ENCODE results near the gene GPHA2.
"Not testable (repeated sequence)": the region's sequence is repeated elsewhere in the genome, so short reads cannot be mapped to it uniquely, and the experiment has no call there.

Gene GPHA2, protein sequence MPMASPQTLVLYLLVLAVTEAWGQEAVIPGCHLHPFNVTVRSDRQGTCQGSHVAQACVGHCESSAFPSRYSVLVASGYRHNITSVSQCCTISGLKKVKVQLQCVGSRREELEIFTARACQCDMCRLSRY

DNA sequence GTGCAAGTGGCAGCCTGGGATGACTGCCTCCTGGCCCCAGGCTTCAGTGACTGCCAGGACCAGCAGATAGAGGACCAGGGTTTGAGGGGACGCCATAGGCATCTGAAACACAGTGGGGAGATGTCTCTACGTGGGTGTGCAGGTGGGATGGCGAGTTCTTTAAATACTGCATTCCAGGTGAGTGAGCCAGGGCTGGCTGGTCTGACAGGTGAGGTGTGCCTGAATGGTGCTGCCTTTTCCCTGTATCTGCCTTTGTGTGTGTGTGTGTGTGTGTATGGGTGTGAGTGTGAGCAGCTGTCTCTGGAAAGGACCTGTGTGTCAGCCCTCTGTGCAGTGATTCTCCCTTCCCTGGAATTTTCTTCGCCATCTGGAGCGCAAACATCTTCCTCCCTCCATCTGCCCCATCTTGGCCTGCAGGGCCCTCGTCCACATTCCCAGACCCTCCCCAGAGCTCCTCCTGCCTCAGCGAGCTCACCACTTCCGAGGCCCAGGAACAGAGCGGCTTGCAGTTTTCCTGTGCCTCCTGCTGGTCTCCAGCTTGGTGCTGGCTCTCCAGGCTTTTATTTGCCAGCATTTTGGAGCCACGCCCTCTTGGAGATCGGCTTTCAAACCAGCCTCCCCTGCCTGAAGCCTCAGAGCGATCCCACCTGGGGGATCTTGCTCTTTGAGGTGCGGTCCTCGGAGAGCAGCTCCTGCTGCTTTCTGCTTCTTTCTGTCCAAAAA is at the start of gene GPHA2:
TSS of gene GPHA2 (minus strand) at position 535 of the 723 bp plus-strand sequence. CDS start at position 102, 433 bp downstream.
- Histone ChIP-seq H3K9me3 (ENCODE audit: insufficient read depth, low read depth, low read length) (no peaks in the 10 kb centered on the region), H3K36me3 (ENCODE audit: insufficient read depth, low read depth, low read length) (no peaks in the 10 kb centered on the region), H3K4me3 (ENCODE audit: low read length) (peak within 1 kb of the TSS; percentile 53; the same call in 1 of the 2 replicates), H3K4me1 (ENCODE audit: insufficient read depth, low read length) (peaks cover 13% of the 10 kb centered on the region), H3K27ac (ENCODE audit: low read length) (no peak within 1 kb of the TSS), H3K27me3 (ENCODE audit: insufficient read depth, low read length) (no peaks in the 10 kb centered on the region), H3K9ac (ENCODE audit: low read depth, low read length) (peak within 1 kb of the TSS; percentile 48)

DNA sequence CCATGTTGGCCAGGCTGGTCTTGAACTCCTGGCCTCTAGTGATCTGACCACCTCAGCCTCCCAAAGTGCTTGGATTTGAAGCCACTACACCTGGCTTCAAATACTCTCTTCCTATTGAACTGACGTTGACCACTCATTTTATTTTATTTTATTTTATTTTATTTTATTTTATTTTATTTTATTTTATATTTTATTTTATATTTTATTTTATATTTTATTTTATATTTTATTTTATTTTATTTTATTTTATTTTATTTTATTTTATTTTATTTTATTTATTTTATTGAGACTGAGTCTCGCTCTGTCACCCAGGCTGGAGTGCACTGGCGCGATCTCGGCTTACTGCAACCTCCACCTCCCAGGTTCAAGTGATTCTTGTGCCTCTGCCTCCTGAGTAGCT is 47.6 kb upstream of the GPHA2 start:
- not testable (repeated sequence) for H3K4me1 ChIP-seq (ENCODE audit: insufficient read depth, low read length)

DNA sequence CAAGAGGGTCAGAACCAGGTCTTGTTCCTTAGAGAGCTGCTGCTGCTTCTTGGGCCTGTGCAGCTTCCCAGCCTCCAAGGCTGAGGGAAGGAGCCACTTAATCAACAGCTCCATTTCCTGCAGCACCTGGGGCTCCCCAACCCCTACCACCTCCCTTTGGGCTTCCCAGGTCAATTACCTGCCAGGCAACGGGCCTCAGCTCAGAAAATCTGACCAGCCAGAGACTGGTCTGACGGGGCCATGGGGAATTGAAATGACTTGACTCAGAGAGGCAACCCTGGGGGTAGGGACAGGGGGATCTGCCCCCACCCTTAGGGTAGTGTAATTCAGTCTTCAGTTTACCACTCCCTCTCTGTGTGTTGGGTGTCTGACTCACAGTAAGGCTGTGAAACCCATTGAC is 41.0 kb upstream of the GPHA2 start:
- H3K4me3 ChIP-seq (ENCODE audit: low read length): no peak overlapping the region
- no peaks in the 10 kb centered on the region for H3K36me3 ChIP-seq (ENCODE audit: insufficient read depth, low read depth, low read length)
- H3K27me3 ChIP-seq (ENCODE audit: insufficient read depth, low read length): no peaks in the 10 kb centered on the region; the same call in 1 of the 2 replicates
- no peaks in the 10 kb centered on the region for H3K9me3 ChIP-seq (ENCODE audit: insufficient read depth, low read depth, low read length)
- H3K27ac ChIP-seq (ENCODE audit: low read length): no peak overlapping the region
- no peak overlapping the region for H3K9ac ChIP-seq (ENCODE audit: low read depth, low read length)
- no peaks in the 10 kb centered on the region for H3K4me1 ChIP-seq (ENCODE audit: insufficient read depth, low read length)

More for the DNA sequence above, 47.6 kb upstream of the GPHA2 start:
- H3K4me3 ChIP-seq (ENCODE audit: low read length); H3K36me3 ChIP-seq (ENCODE audit: insufficient read depth, low read depth, low read length); H3K27ac ChIP-seq (ENCODE audit: low read length); H3K9me3 ChIP-seq (ENCODE audit: insufficient read depth, low read depth, low read length); H3K27me3 ChIP-seq (ENCODE audit: insufficient read depth, low read length); H3K9ac ChIP-seq (ENCODE audit: low read depth, low read length): not testable (repeated sequence)

DNA sequence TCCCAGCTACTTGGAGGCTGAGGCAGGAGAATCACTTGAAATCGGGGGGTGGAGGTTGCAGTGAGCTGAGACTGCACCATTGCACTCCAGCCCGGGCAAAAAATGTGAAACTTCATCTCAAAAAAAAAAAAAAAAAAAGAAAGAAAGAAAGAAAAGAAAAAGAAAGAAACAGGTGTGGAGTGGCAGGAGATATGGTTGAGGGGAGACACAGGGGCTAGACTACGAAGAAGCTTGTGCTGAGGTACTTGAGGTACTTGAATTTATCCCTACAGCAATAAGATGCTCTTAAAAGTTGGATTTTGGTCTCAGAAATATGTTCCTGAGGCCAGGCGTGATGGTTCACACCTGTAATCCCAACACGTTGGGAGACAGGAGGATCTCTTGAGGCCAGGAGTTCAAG is 38.4 kb upstream of the GPHA2 start:
- no peak overlapping the region for H3K27ac ChIP-seq (ENCODE audit: low read length)
- no peak overlapping the region for H3K4me3 ChIP-seq (ENCODE audit: low read length)

DNA sequence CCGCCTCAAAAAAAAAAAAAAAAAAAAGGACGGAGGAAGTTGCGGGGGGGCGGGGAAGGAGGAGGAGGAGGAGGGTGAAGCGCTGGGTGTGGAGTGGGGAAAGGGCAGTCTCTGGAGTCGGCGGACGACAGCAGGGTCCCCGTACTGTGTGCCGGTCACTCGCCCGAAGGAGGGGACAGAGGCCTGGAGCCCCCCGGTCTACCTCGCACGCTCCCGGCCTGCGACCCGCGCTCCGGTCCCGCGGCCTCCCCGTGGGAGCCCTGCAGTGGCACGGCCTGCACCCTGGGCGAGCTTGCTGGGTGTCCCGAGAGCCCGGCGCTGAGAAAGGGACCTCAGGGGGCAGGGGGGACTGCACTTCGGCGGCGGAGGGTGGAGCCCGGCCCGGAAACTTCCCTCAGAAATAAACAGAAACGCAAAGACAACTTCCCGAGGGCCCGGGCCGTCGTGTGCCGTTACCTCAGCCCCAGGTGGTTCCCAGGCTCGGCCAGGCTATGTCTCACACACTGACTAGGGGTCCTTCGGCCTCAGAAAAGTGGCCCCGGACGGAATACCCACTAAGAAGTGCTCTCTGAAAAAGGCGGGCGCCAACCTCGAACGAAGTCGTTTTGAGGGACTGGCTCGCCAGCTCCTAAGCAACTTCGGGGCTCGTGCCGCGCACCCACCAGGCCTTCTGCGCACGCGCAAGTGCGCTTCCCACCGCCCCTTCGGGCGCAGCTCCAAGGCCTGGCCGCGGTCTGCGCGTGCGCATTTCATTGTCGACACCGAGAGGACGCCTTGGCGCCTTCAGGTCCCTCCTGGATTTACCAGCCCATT is 35.9 kb upstream of the GPHA2 start, which contains the start of gene MAJIN:
TSS of gene MAJIN (minus strand) at position 688 of the 813 bp plus-strand sequence. CDS start 12,703 bp downstream, outside the sequence.
- H3K27me3 ChIP-seq (ENCODE audit: insufficient read depth, low read length): no peaks in the 10 kb centered on the region; the same call in 1 of the 2 replicates
- no peaks in the 10 kb centered on the region for H3K36me3 ChIP-seq (ENCODE audit: insufficient read depth, low read depth, low read length)
- H3K4me1 ChIP-seq (ENCODE audit: insufficient read depth, low read length): no peaks in the 10 kb centered on the region
- no peak within 1 kb of the TSS for H3K9ac ChIP-seq (ENCODE audit: low read depth, low read length)
- H3K4me3 ChIP-seq (ENCODE audit: low read length): no peak within 1 kb of the TSS
- no peak within 1 kb of the TSS for H3K27ac ChIP-seq (ENCODE audit: low read length)
- H3K9me3 ChIP-seq (ENCODE audit: insufficient read depth, low read depth, low read length): no peaks in the 10 kb centered on the region

More for the DNA sequence above, 38.4 kb upstream of the GPHA2 start:
- Histone ChIP-seq H3K9ac (ENCODE audit: low read depth, low read length) (no peak overlapping the region), H3K4me1 (ENCODE audit: insufficient read depth, low read length) (no peaks in the 10 kb centered on the region), H3K36me3 (ENCODE audit: insufficient read depth, low read depth, low read length) (no peaks in the 10 kb centered on the region), H3K9me3 (ENCODE audit: insufficient read depth, low read depth, low read length) (no peaks in the 10 kb centered on the region), H3K27me3 (ENCODE audit: insufficient read depth, low read length) (no peaks in the 10 kb centered on the region; the same call in 1 of the 2 replicates)

DNA sequence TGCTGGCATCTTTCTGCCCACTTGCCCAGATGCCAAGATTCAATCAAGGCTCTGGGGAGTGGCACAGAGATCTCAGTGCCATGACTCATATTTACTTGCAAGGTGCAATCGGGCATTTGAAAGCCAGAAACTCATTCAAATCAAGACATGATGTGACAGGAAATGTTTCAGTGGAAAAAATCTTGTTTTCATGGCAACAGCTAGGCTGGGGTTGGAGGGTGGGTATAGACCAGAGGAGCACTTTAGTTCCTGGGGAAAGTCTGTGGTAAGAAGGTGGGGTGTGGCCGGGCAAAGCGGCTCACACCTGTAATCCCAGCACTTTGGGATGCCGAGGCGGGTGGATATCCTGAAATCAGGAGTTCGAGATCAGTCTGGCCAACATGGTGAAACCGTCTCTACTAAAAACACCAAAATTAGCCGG is 35.0 kb upstream of the GPHA2 start:
- no peak overlapping the region for H3K9ac ChIP-seq (ENCODE audit: low read depth, low read length)
- H3K36me3 ChIP-seq (ENCODE audit: insufficient read depth, low read depth, low read length): no peaks in the 10 kb centered on the region
- H3K9me3 ChIP-seq (ENCODE audit: insufficient read depth, low read depth, low read length): no peaks in the 10 kb centered on the region
- no peak overlapping the region for H3K4me3 ChIP-seq (ENCODE audit: low read length)
- H3K27ac ChIP-seq (ENCODE audit: low read length): no peak overlapping the region
- no peaks in the 10 kb centered on the region; the same call in 1 of the 2 replicates for H3K27me3 ChIP-seq (ENCODE audit: insufficient read depth, low read length)
- no peaks in the 10 kb centered on the region for H3K4me1 ChIP-seq (ENCODE audit: insufficient read depth, low read length)

DNA sequence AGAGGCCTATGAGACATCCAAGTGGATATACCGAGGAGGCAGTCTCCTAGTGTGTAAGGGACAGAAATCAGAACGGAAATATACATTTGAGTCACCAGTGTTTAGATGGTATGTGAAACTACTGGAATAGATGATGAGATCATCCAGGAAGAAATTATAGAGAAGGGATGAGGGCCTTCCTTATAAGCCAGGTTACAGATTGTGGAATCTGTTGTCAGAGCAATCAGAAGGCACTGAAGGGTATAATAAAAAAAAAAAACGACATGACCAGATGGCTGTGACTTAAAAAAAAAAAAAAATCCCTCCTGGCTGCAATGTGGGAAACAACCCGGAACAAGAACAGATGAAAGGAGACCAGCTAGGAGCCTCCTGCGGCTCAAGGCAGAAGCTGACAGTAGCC is 33.5 kb upstream of the GPHA2 start:
- H3K9ac ChIP-seq (ENCODE audit: low read depth, low read length): no peak overlapping the region
- no peaks in the 10 kb centered on the region for H3K9me3 ChIP-seq (ENCODE audit: insufficient read depth, low read depth, low read length)
- H3K4me3 ChIP-seq (ENCODE audit: low read length): no peak overlapping the region
- no peaks in the 10 kb centered on the region; the same call in 1 of the 2 replicates for H3K27me3 ChIP-seq (ENCODE audit: insufficient read depth, low read length)
- H3K4me1 ChIP-seq (ENCODE audit: insufficient read depth, low read length): no peaks in the 10 kb centered on the region
- H3K36me3 ChIP-seq (ENCODE audit: insufficient read depth, low read depth, low read length): no peaks in the 10 kb centered on the region
- no peak overlapping the region for H3K27ac ChIP-seq (ENCODE audit: low read length)

DNA sequence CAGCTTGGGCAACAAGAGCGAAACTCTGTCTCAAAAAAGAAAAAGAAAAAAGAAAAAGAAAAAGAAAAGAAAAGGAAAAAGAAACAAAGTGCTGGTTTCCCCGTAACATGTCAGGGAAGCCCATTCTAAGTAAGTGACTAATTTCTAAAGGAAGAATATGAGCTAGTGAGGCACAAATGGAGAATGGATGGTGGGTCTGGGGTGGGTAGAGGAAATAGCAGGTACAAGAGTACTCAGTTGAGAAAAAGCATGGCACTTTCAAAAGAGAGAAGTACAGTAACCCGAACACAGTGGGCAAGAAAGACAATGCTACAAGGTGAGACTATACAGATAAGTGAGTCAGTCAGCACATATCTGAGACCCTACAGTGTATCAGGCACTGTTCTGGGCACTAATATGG is 31.7 kb upstream of the GPHA2 start:
- Histone ChIP-seq H3K27me3 (ENCODE audit: insufficient read depth, low read length) (no peaks in the 10 kb centered on the region; the same call in 1 of the 2 replicates), H3K36me3 (ENCODE audit: insufficient read depth, low read depth, low read length) (no peaks in the 10 kb centered on the region), H3K27ac (ENCODE audit: low read length) (no peak overlapping the region), H3K4me1 (ENCODE audit: insufficient read depth, low read length) (no peaks in the 10 kb centered on the region), H3K9me3 (ENCODE audit: insufficient read depth, low read depth, low read length) (no peaks in the 10 kb centered on the region), H3K4me3 (ENCODE audit: low read length) (no peak overlapping the region), H3K9ac (ENCODE audit: low read depth, low read length) (no peak overlapping the region)

DNA sequence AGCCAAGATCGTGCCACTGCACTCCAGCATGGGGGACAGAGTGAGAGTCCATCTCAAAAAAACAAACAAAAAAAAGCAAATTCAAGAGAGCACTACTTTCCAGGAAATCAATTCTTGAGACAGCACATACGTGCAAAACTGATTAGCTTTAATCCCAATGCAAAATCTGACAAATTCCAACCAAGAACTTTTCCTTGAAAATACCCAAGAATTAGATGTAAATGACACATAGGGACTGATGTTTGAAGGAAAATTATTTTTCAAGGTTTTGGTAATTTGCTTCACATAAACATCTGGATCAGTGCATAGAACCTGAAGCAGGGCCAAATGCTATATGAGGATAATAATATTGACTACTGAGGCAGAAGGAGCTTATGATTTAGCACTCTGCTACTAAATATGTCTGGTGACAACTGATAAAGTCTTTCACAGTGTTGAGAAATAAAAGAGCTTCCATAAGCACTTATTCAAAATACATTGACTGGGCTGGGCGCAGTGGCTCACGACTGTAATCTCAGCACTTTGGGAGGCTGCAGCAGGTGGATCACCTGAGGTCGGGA is 27.5 kb upstream of the GPHA2 start:
- H3K36me3 ChIP-seq (ENCODE audit: insufficient read depth, low read depth, low read length): no peaks in the 10 kb centered on the region
- H3K4me3 ChIP-seq (ENCODE audit: low read length): no peak overlapping the region
- H3K4me1 ChIP-seq (ENCODE audit: insufficient read depth, low read length): no peaks in the 10 kb centered on the region
- no peaks in the 10 kb centered on the region for H3K27me3 ChIP-seq (ENCODE audit: insufficient read depth, low read length)
- H3K9ac ChIP-seq (ENCODE audit: low read depth, low read length): no peak overlapping the region
- no peaks in the 10 kb centered on the region for H3K9me3 ChIP-seq (ENCODE audit: insufficient read depth, low read depth, low read length)
- no peak overlapping the region for H3K27ac ChIP-seq (ENCODE audit: low read length)

DNA sequence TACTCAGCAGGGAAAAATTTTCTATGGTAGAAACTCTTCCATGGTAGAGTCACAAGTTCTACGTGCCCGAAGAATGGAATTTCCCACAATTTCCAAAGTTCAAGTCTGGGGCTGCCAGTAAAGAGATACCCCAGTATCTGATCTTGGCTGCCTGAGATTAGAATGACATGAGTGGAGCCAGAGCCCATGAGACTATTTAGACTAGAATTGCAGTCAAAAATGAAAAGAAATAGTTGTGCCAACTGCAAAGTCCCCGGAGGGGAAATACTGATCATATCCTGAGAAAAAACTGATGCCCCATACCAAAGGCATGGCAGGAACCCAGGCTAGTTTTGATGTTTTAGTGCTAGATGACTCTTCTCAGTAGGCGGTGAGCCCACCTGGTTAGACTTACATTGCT is 25.0 kb upstream of the GPHA2 start:
- no peak overlapping the region for H3K9ac ChIP-seq (ENCODE audit: low read depth, low read length)
- no peaks in the 10 kb centered on the region for H3K9me3 ChIP-seq (ENCODE audit: insufficient read depth, low read depth, low read length)
- H3K4me1 ChIP-seq (ENCODE audit: insufficient read depth, low read length): no peaks in the 10 kb centered on the region
- no peaks in the 10 kb centered on the region for H3K27me3 ChIP-seq (ENCODE audit: insufficient read depth, low read length)
- no peaks in the 10 kb centered on the region for H3K36me3 ChIP-seq (ENCODE audit: insufficient read depth, low read depth, low read length)
- H3K27ac ChIP-seq (ENCODE audit: low read length): no peak overlapping the region
- H3K4me3 ChIP-seq (ENCODE audit: low read length): no peak overlapping the region

DNA sequence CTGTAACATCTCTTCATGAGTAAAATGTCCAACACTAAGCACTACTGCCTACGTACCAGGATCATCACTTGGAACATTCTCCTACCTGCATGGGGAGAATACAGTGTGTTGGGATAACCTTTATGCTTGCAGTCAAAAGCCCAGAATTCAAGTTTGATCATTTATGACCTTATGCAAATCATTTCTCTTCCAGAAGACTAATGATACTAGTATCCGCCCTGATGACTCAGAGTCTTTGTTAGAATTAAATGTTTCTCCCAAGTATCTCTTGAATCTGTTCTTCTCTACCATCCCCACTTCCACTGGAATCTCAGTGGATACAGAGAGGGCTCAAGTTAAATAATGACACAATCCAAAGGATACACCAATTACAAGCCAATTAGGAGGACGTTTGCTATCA is 23.8 kb upstream of the GPHA2 start:
- H3K27ac ChIP-seq (ENCODE audit: low read length): no peak overlapping the region
- no peaks in the 10 kb centered on the region for H3K4me1 ChIP-seq (ENCODE audit: insufficient read depth, low read length)
- 0 out of 2 replicates have a peak, but pooled peaks cover 2% of the 10 kb centered on the region for H3K27me3 ChIP-seq (ENCODE audit: insufficient read depth, low read length)
- no peak overlapping the region for H3K4me3 ChIP-seq (ENCODE audit: low read length)
- no peaks in the 10 kb centered on the region for H3K9me3 ChIP-seq (ENCODE audit: insufficient read depth, low read depth, low read length)
- H3K36me3 ChIP-seq (ENCODE audit: insufficient read depth, low read depth, low read length): no peaks in the 10 kb centered on the region
- H3K9ac ChIP-seq (ENCODE audit: low read depth, low read length): no peak overlapping the region

Measured in iPS-20b (cell line).